GM21390 (cell line): ENCODE results near the gene SHOC1.
A peak's percentile ranks its signal among the peaks of the same experiment; 100 is the strongest.
"Not testable (repeated sequence)": the region's sequence is repeated elsewhere in the genome, so short reads cannot be mapped to it uniquely, and the experiment has no call there.

Experiments used
- ATAC-seq: cut with Tn5 transposase; IDR thresholded peaks from one replicate; pipeline ENCODE4 v1.9.1; 2021; ENCODE audit not compliant: unreplicated experiment

SHOC1 gene

DNA sequence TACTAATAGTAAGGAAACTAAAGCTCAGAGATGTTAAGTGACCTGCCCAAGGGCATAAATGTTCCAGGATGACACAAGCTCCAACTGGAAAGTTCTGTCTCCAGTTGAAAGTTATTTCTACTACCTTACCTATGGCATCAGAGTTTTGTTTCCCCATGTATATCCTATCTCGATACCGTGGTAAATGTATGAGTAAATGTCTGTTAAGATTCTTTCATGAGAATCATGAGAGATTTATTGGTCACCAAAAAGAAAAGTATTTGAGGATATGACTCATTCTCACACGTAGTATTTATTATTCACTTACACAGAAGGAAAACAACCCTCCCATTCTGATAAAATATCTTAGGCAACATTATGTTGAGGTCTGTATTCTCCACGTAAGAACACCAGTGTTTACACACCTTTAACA lies 11.1 kb upstream of the SHOC1 start:
- no peak for ATAC-seq

DNA sequence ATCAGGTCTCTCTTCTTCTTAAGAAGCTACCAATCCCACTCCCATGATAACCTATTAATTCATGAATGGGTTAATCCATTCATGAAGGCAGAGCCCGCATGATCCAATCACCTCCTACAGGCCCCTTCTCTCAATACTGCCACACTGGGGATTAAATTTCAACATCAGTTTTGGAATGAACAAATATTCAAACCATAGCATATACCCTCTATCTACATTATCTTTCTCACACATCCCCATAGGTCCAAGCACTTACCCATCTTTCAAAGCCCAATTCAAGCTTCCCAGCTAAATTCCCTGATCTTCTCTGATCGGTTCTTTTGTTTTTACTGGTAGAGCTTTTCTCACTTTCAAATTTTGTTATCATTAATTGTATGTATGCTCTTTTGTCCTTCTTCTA lies 10.5 kb upstream of the SHOC1 start:
- no peak for ATAC-seq

DNA sequence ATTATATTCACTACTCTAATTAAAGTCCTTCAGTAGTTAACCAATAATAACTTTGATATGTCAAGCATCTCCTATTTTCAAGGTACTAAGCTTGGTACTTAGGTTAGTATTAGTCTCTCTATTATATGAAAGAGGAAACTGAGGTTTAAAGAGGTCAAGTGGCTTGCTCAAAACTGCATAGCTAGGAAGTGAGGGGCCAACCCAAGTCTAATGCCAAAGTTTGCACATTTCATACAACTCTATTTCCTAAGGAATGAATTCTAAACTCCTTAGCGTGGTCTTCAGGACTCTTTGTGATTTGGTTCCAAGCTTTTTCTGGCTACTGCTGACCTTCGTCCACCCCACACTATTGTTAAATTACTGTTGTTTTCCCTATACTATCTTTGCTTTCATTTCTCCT lies 9.9 kb upstream of the SHOC1 start:
- ATAC-seq, result no peak

DNA sequence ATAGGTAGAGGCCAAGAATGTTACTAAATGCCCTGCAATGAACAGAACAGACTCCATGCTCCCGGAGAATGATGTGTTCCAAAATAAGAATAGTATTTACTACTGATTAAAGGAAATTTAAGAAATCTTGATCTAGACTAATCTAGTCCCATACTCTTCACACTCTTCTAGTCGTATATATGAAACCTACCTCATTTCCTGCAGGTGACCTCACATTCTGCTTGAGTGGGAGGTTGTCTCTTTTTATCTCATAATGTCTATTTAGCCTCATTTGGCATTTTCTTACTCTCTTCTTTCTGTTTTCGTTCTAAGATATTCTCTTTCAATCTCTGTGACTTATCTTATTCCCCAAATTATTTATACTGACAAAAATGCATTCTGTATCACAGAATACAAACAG lies 9.2 kb upstream of the SHOC1 start:
- no peak for ATAC-seq

DNA sequence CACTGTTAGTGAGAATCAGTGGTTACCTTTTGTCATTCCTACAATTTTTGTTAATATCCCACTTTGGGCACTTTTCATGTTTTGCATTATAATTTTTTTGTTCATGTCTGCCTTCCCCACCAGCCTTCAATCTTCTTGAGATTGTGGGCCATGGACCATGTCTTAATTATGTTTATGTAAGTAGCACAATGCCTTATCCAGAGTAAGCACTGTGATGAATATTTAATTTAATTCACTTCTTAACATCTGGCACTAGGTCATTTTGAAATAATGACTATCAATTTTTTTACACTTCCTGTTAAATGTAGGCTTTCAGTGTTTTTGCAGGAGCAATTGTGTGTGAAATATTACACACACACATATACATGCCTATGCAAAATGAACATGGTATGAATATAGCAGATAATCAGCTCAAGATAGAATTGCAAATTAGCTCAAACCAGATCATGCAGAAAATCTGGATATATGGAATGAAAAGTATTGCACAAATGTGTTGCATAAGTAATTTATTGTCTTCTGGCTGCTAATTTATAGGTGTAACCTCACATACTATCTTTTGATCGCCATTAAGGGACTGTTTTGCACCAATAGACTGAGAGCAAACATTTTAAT lies 5.3 kb upstream of the SHOC1 start:
- no peak for ATAC-seq

DNA sequence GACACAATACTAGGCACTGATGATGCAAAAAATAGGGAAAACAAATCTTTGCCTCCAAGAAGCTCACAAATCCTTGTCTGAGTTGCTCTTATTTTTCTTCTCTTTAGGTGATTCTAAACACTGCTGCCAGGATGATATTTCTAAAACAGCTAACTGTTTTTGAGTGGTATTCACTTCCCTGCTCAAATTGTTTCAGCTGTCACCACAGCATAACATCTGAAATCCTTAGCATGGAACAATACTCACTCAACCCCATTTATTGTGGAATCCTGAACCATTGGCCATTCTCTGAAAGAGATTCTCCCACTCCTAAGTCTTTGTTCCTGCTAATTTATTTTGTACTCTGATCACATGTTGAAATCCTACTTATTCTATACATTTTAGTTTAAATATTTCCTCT lies 4.8 kb upstream of the SHOC1 start:
- no peak for ATAC-seq

DNA sequence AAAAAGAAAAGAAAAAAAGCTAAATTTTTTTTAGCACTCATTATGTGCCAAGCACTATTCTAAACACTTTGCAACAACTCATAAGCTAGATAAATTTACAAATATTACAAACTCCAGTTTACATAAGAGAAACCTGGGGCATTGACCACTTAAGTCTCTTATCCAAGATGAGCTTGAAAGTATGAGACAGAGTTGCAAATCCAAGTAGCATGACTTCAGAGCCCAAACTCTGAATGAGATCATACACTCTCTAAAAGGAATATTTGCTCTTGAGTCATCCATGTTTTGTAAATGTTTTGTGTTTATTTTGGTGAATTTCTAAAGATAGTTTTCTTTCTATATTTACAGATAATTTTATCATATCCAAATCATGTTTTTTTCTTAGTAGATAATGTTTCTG lies 4.0 kb upstream of the SHOC1 start:
- ATAC-seq, result no peak

DNA sequence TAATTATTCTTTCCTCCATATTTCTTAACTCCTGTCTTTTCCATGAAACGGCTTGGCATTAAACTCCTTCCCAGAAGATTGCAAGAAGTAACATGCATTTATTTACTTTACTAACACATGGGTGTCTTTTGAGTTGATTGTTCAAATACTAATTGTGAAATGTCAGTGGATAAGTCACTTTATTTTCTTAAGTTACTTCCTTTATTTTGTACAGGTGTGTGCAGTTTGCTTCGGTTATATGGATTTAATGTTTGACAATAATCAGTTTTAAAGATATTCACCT lies 761 bp upstream of the SHOC1 start:
- no peak for ATAC-seq

DNA sequence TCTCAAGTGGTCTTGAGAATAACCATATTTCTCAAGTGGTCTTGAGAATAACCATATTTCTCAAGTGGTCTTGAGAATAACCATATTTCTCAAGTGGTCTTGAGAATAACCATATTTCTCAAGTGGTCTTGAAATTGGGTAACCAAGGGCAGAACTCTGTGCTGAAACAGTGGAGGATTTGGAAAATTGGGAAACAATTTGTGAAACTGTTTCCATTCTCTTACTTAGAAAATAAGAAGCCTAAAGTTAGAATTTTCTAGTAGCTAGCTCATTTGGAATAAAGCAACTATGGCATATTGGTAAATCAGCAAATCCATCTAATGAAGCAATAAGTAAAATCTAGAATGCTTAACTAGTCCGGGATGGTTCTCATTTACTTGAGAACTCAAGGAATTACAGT lies 2.9 kb downstream of the SHOC1 start:
- ATAC-seq, result not testable (repeated sequence)

DNA sequence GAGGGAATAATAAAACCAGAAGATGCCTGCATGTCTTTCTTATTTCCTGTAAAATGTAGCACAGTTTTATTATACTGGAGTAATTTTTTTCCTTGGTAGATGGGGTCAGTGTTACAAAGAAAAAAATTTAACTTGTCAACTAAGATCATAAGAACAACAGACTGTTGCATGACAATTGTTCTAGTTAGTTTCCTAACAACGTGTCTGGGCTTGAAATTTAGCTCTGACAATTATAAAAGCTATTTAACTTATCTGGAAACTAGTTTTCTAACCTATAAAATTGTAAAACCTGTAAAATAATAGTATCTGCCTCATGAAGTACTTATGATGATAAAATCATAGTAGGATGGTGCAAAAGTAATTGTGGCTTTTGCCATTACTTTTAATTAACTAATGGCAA lies 4.9 kb downstream of the SHOC1 start:
- no peak for ATAC-seq

DNA sequence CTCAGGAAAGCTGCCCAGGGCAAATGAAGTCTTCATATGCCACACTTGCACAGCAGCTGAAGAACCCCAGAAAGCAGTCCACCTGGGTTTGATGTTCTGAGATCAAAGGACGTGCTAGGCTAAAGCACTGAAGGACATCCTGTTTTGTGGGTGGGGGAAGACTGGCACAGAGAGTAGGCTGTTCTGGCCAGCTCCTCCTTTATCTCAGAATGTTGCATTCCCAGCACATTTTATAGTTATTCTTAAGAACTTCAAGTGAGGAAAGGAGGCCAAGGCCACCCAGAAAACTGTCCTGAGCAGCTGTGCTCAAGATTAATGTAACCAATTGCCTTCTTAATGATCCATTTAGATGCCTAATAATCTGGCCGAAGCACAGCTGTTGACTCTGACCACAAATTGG lies 10.9 kb downstream of the SHOC1 start:
- no peak for ATAC-seq

DNA sequence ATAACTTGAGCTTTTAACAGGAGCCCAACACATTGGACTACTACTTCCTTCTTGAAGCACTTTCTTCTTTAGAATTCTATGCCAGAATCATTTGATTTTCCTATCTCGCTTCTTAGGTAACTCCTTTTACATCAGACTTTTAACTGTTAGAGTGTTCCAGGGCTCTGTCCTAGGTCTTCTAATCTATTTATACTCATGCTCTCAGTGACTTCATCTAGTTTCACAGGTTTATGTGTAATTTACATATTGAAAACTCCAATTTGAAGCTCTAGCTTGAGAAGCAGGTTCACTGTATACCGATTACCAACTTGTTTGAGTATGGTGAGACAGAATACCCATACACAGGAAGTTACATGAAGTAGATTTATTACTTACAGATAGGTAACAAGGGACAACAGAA lies 11.3 kb downstream of the SHOC1 start:
- ATAC-seq, result no peak

DNA sequence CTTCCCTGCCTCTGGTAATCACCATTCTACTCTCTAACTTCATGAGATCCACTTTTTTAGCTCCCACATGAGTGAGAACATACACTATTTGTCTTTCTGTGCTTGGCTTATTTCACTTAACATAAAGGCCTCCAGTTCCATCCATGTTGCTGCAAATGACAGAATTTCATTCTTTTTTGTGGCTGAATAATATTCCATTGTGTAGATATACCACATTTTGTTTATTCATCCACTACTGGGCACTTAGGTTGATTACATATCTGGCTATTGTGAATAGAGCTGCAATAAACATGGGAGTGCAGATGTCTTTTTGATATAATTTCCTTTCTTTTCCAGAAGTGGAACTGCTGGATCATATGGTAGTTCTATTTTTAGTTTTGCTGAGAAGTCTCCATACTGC lies 28.7 kb downstream of the SHOC1 start:
- ATAC-seq, result no peak

DNA sequence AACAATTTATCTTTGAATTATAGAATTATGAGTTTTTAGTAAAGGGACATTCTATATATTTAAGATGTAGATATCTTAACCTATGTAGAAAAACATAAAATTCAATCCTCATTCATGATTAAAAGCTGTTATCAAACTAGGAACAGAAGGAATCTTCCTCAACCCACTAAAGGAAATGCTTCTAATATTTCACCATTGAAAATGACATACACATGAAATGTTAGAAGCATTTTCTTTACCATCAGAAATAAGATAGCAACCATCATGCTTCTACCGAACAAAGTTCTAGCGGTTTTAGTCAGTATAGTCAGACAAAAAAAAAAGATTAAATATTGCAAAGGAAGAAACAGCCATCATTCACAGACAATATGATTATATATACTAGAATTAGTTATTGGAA lies 32.2 kb downstream of the SHOC1 start:
- no peak for ATAC-seq

DNA sequence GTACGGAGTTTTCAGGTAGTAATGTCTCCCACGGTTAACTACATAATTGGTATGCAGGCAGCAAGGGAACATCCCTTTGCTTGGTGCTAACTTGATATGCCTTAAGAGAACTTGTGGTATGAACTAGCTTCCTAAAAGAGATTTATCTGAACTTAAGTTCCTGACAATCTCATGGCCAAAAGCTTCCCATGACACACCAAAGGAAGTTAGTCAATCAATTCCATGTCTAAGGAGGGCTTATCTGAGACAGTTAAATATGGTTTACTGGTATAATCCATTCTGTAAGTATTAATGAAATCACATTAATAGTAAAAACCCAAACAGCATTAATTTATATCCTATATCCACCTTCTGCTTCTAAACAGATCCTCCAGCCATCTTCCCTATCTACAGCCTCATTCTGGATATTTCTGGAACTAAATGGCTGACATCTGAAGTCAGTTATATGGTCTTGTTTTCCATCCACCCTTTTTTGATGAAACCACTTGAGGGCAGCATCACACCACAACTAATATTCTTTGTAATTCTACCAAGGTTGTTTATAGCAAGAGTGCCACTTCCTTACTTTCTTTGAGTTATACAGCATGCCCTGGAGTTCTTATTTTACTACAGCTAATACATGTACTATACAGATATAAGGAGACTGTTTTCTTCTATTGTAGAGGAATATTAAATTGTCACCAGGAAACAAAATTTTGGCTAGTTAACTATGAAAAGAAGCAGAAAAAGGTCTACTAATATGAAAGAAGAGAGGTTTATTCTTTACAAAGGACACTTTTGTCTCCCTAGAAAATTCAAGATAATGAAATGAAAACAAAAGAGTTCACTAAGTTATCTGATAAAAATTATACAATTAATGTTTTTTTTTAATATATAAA lies 34.7 kb downstream of the SHOC1 start:
- ATAC-seq, result peak; percentile 72

DNA sequence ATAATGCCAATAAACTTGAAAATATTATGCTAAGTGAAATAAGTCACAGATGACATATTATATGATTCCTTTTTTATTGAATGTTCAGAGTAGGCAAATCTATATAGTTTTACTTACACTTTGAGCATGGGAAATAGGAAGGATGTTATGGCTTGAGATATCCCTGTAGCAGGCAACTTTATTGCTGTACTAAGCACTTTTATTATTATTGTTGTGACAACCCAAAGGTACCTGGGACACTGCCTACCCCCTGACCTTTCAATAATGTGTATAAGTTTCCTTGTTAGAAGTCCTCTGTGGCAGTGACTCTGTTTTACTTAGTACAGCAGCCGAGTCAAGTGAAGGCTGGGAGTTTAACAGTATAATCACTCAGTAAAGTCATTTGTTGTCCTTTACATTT lies 39.9 kb downstream of the SHOC1 start:
- ATAC-seq, result no peak

DNA sequence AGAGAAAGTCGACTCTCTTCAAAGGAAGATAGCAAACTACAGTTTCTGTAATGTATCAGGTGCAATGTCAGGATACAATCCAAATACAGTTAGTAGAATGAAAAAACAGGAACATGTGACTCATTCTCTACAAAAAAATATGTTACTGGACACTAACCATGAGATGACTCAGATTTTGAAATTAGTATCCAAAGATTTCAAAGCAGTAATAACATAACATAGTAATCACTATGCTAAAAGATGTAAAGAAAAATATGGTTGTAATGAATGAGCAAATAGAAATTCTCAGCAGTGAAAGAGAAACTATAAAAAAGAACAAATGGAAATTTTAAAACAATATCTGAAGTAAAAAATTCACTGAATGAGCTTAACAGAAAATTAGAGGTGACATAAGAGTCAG lies 42.3 kb downstream of the SHOC1 start:
- no peak for ATAC-seq
